Measurements from ENCODE around the gene KIRREL1. TPM values are rescaled to one million over a fixed set of nuclear protein-coding genes. Genes with fewer than 3 reads are reported as not detected.

Gene KIRREL1
- polyA plus RNA-seq, 1 experiment: 42.3 TPM

- Histone ChIP-seq H3K27me3 (ENCODE audit: control insufficient read depth, insufficient read depth, low read length) (no peaks in the 10 kb centered on the region), H3K27ac (ENCODE audit: low read depth, low read length) (no peak overlapping the region), H3K9me3 (ENCODE audit: control insufficient read depth, insufficient read depth, low read length) (no peaks in the 10 kb centered on the region), H3K4me3 (ENCODE audit: low read depth, low read length) (no peak overlapping the region)
- no peak for DNase-seq (ENCODE audit: low read depth, low spot score)
- ChIA-PET POLR2A (interaction anchor here (0.9 kb wide), 1 partner anchor 11 kb away, joined by 3 read pairs; no protein-coding TSS in a partner anchor), CTCF (interaction anchor here (0.5 to 1.1 kb wide), 5 partner anchors 8 to 117 kb away, joined by 3 to 5 read pairs (median 4); no protein-coding TSS in a partner anchor)
- TF ChIP-seq, protein P1, sequence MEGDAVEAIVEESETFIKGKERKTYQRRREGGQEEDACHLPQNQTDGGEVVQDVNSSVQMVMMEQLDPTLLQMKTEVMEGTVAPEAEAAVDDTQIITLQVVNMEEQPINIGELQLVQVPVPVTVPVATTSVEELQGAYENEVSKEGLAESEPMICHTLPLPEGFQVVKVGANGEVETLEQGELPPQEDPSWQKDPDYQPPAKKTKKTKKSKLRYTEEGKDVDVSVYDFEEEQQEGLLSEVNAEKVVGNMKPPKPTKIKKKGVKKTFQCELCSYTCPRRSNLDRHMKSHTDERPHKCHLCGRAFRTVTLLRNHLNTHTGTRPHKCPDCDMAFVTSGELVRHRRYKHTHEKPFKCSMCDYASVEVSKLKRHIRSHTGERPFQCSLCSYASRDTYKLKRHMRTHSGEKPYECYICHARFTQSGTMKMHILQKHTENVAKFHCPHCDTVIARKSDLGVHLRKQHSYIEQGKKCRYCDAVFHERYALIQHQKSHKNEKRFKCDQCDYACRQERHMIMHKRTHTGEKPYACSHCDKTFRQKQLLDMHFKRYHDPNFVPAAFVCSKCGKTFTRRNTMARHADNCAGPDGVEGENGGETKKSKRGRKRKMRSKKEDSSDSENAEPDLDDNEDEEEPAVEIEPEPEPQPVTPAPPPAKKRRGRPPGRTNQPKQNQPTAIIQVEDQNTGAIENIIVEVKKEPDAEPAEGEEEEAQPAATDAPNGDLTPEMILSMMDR (IDR thresholded peaks at IDR 0.05; ENCODE audit: low read depth, low read length): no peak
Observed at GRCh38 chr1:158000507-158000906, 7.1 kb downstream of the KIRREL1 start.

DNA sequence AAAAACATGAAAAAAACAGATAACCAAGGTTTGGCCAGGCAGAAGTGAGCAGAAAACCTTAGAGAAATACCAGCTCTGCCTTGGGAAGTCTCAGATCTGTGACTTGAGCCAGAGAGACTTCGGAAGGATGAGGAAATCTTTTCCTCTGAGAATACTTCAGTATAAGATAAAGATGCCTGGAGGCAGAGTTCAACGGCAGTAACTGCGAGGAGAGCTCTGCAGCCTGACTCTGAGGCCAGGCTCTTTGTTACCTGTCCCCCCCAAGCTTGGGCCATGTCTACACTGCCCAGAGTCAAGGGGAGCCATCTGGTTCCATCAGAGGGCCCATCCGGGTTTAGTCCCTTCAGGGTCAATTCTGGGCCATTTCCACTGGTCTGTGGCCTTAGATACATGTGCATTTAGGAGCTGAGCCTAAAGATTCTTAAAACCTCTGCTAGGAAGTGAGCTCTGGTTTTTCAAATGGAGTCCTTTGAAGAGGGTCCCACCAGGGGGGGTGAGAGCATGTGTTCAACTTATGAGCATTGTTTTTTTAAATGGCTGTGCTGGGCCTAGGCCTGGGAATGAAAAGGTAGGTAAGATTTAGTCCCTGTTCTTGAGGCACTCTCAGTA is 8.7 kb downstream of the KIRREL1 start:
- no peak for DNase-seq (ENCODE audit: low read depth, low spot score)
- no peak overlapping the region; the same call in 1 of the 2 replicates for H3K4me3 ChIP-seq (ENCODE audit: low read depth, low read length)
- TF ChIP-seq, protein P1 (IDR thresholded peaks at IDR 0.05; ENCODE audit: low read depth, low read length): 0 out of 2 replicates have a peak, but pooled peaks have one; percentile 38
- POLR2A ChIA-PET: interaction anchor here (1.2 to 1.4 kb wide), 3 partner anchors 8 to 35 kb away, joined by 3 to 6 read pairs (median 4); partner anchors contain the start of gene KIRREL1
- CTCF ChIA-PET: interaction anchor here (0.8 to 5.4 kb wide), 8 partner anchors 10 to 123 kb away, joined by 3 to 48 read pairs (median 4); partner anchors contain the start of gene KIRREL1
- H3K27ac ChIP-seq (ENCODE audit: low read depth, low read length): peak overlapping the region; percentile 85
- H3K9me3 ChIP-seq (ENCODE audit: control insufficient read depth, insufficient read depth, low read length): no peaks in the 10 kb centered on the region
- H3K27me3 ChIP-seq (ENCODE audit: control insufficient read depth, insufficient read depth, low read length): no peaks in the 10 kb centered on the region

- DNase-seq (ENCODE audit: low read depth, low spot score): no peak
- TF ChIP-seq, protein P1 (IDR thresholded peaks at IDR 0.05; ENCODE audit: low read depth, low read length): no peak
- Histone ChIP-seq H3K9me3 (ENCODE audit: control insufficient read depth, insufficient read depth, low read length) (no peaks in the 10 kb centered on the region), H3K4me3 (ENCODE audit: low read depth, low read length) (no peak overlapping the region; the same call in 1 of the 2 replicates), H3K27me3 (ENCODE audit: control insufficient read depth, insufficient read depth, low read length) (no peaks in the 10 kb centered on the region), H3K27ac (ENCODE audit: low read depth, low read length) (peak overlapping the region; percentile 85)
- CTCF ChIA-PET: interaction anchor here (0.6 to 5.4 kb wide), 9 partner anchors 10 to 122 kb away, joined by 3 to 48 read pairs (median 4); partner anchors contain the start of gene KIRREL1
- POLR2A ChIA-PET: interaction anchor here (1.2 to 1.4 kb wide), 3 partner anchors 9 to 34 kb away, joined by 3 to 6 read pairs (median 4); partner anchors contain the start of gene KIRREL1
Observed at GRCh38 chr1:158002631-158003405, 9.4 kb downstream of the KIRREL1 start.

DNA sequence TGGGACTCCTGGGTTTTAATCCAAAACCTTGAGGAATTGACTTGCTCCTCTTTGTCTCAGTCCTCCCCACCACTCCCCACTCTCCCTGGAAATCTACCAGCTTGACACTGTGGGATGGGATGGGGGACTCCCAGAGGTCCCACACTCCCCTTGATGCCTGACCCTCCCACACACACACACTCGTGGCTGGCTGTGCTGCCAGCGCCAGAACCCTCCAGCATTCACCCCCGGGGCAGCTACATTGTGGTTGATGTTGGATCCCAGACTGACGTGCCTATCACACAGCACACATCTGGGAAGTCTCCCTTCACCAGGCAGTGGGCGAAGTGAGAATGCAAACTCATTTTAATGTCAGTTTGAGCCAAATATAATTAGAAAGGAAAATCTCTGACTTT is 10.0 kb downstream of the KIRREL1 start:
- Histone ChIP-seq H3K9me3 (ENCODE audit: control insufficient read depth, insufficient read depth, low read length) (no peaks in the 10 kb centered on the region), H3K27ac (ENCODE audit: low read depth, low read length) (peak overlapping the region; percentile 85), H3K27me3 (ENCODE audit: control insufficient read depth, insufficient read depth, low read length) (no peaks in the 10 kb centered on the region), H3K4me3 (ENCODE audit: low read depth, low read length) (no peak overlapping the region; the same call in 1 of the 2 replicates)
- ChIA-PET CTCF (interaction anchor here (0.6 to 5.4 kb wide), 5 partner anchors 11 to 122 kb away, joined by 3 to 48 read pairs (median 6); partner anchors contain the start of gene KIRREL1), POLR2A (interaction anchor here (1.4 kb wide), 1 partner anchor 16 kb away, joined by 6 read pairs; no protein-coding TSS in a partner anchor)
- TF ChIP-seq, protein P1 (IDR thresholded peaks at IDR 0.05; ENCODE audit: low read depth, low read length): no peak
- DNase-seq (ENCODE audit: low read depth, low spot score): no peak
